Retinal pigment epithelial cell (primary cell): ENCODE measurements around the gene SETD1B.

Experiments used
- DNase-seq: peaks from one replicate; pipeline ENCODE4 v3.0.0-alpha.2; 2010; ENCODE audit warnings: low read depth
- H3K4me3 ChIP-seq: 2 replicates; pipeline ENCODE4 v1.5.1; 2011; ENCODE audit warnings: mild to moderate bottlenecking, low read length, control low read depth, moderate library complexity
- CTCF ChIP-seq: conservative IDR thresholded peaks from 2 replicates; pipeline ENCODE4 v1.5.1; 2011; ENCODE audit warnings: low read depth, low read length, control low read depth, inconsistent platforms

SETD1B gene

GRCh38 chr12:121792607-121793439 is 11.0 kb upstream of the SETD1B start:
- TF ChIP-seq CTCF: peak; percentile 5
- DNase-seq: no peak
- H3K4me3 ChIP-seq: peak overlapping the region; percentile 63

GRCh38 chr12:121793440-121793837 is 10.4 kb upstream of the SETD1B start, which contains the start of gene RHOF:
TSS of gene RHOF (minus strand) at chr12:121793688. CDS start at chr12:121793633, 55 bp downstream.
- DNase-seq: no peak

GRCh38 chr12:121793838-121794533 is 9.8 kb upstream of the SETD1B start:
- peak overlapping the region; percentile 63 for H3K4me3 ChIP-seq
- DNase-seq: no peak
- TF ChIP-seq CTCF: peak; percentile 100

More at GRCh38 chr12:121793440-121793837, 10.4 kb upstream of the SETD1B start, which contains the start of gene RHOF:
- peak within 1 kb of the TSS; percentile 63 for H3K4me3 ChIP-seq
- TF ChIP-seq CTCF: no peak

- DNase-seq: no peak
- peak overlapping the region; percentile 9 for H3K4me3 ChIP-seq
- no peak for TF ChIP-seq CTCF
Measured at GRCh38 chr12:121794534-121795033, 9.2 kb upstream of the SETD1B start.

GRCh38 chr12:121795034-121795968 is 8.5 kb upstream of the SETD1B start:
- TF ChIP-seq CTCF: peak; percentile 96
- no peak for DNase-seq
- no peak overlapping the region for H3K4me3 ChIP-seq
